H1 (cell line): ENCODE data around the gene SPARC. TPM values are rescaled to one million over a fixed set of nuclear protein-coding genes. Genes with fewer than 3 reads are reported as not detected.

Source experiments
- BRCA1 ChIP-seq: IDR thresholded peaks from 2 replicates; pipeline ENCODE4 v1.6.1; 2012; ENCODE audit warnings: low read depth, low read length, improper control_type of control experiment
- CBX8 ChIP-seq: fragments of 300-800, 300-1000 bp; sonication (generic); IDR thresholded peaks from 2 replicates; pipeline ENCODE4 v1.7.1; 2016; ENCODE audit warnings: low read depth, low read length, borderline replicate concordance
- CHD2 ChIP-seq: IDR thresholded peaks from 2 replicates; pipeline ENCODE4 v1.6.1; 2012; ENCODE audit warnings: low read length, improper control_type of control experiment
- CHD7 ChIP-seq: fragments of 300-600 bp; sonication (generic); IDR thresholded peaks from 2 replicates; pipeline ENCODE4 v1.7.1; 2012; ENCODE audit warnings: low read length, moderate library complexity, mild to moderate bottlenecking, inconsistent platforms; ENCODE audit not compliant: insufficient replicate concordance
- CREB1 ChIP-seq: IDR thresholded peaks from 2 replicates; pipeline ENCODE4 v1.6.1; 2012; ENCODE audit warnings: inconsistent platforms
- CTBP2 ChIP-seq: IDR thresholded peaks from 2 replicates; pipeline ENCODE4 v1.7.0; 2011; ENCODE audit warnings: borderline replicate concordance, mild to moderate bottlenecking, moderate library complexity, mixed read lengths, low read length; ENCODE audit not compliant: insufficient read depth, insufficient read length
- EGR1 ChIP-seq: IDR thresholded peaks from 2 replicates; pipeline ENCODE4 v1.6.1; 2011; ENCODE audit warnings: low read depth, low read length, borderline replicate concordance
- FOSL1 ChIP-seq: IDR thresholded peaks from 2 replicates; pipeline ENCODE4 v1.6.1; 2011; ENCODE audit warnings: mild to moderate bottlenecking, low read depth, low read length, moderate library complexity; ENCODE audit not compliant: insufficient read depth
- KDM1A ChIP-seq: fragments of 200-600, 300-600 bp; sonication (generic); IDR thresholded peaks from 2 replicates; pipeline ENCODE4 v1.7.1; 2016; ENCODE audit warnings: mild to moderate bottlenecking, low read length, borderline replicate concordance
- PHF8 ChIP-seq: fragments of 200-600 bp; sonication (generic); conservative IDR thresholded peaks from 2 replicates; pipeline ENCODE4 v1.7.1; 2012; ENCODE audit warnings: low read depth, mild to moderate bottlenecking, inconsistent platforms, low read length, moderate library complexity
- POLR2A ChIP-seq, 2 experiments: IDR thresholded peaks; 1 replicate in 1 of 2; 2 replicates in 1 of 2; pipeline ENCODE4 v1.6.1; 2011; ENCODE audit warnings: low read depth in 2 of 2, low read length in 2 of 2, mild to moderate bottlenecking in 2 of 2; ENCODE audit errors: control extremely low read depth in 1 of 2
- polyA plus RNA-seq, 7 experiments: library from polyadenylated mRNA; depleted of rRNA in 3 of 7; stranded (reverse) in 5 of 7; unstranded in 2 of 7; fragments of >200 nt in 5 of 7; fragments of 200-250 nt in 2 of 7; gene quantifications; 1 replicate in 5 of 7; 2 replicates in 1 of 7; 4 replicates in 1 of 7; pipeline versions ENCODE4 v1.2.1 to v1.2.3, GENCODE V29; 2011 to 2013; ENCODE audit warnings: missing spikeins in 2 of 7, mixed read lengths in 2 of 7
- total RNA-seq: library from RNA; stranded (reverse); fragmentation: NEBNext Ultra II Directional; extraction: Animal tissue kit (Norgen Biotek cat#: 25700); gene quantifications from 2 replicates; pipeline ENCODE4 v1.2.1, GENCODE V29; 2021

SPARC gene
- total and polyA plus RNA-seq, 2 of the 8 experiments (the other 6 are each of a cell fraction or from before 2014, with no cell fraction given), result 375 to 438 TPM

GRCh38 chr5:151684690-151685361, 1.9 kb downstream of the SPARC start (continued):
- TF ChIP-seq CHD7 (no peak), PHF8 (no peak), CBX8 (no peak), CTBP2 (peak; percentile 31), EGR1 (0 out of 2 replicates have a peak, but pooled peaks have one; percentile 39), BRCA1 (no peak), POLR2A (IDR thresholded peaks at IDR 0.05; ENCODE audit: control extremely low read depth in 1 of 2, low read depth in 2 of 2, low read length in 2 of 2) (0 out of 3 replicates have a peak, but pooled peaks of 1 of the 2 experiments have one; percentile 41), CHD2 (no peak), CREB1 (no peak), KDM1A (no peak), FOSL1 (no peak)
